ENCODE data around the gene BTBD6.
A peak's percentile ranks its signal among the peaks of the same experiment; 100 is the strongest.

The BTBD6 gene

DNA sequence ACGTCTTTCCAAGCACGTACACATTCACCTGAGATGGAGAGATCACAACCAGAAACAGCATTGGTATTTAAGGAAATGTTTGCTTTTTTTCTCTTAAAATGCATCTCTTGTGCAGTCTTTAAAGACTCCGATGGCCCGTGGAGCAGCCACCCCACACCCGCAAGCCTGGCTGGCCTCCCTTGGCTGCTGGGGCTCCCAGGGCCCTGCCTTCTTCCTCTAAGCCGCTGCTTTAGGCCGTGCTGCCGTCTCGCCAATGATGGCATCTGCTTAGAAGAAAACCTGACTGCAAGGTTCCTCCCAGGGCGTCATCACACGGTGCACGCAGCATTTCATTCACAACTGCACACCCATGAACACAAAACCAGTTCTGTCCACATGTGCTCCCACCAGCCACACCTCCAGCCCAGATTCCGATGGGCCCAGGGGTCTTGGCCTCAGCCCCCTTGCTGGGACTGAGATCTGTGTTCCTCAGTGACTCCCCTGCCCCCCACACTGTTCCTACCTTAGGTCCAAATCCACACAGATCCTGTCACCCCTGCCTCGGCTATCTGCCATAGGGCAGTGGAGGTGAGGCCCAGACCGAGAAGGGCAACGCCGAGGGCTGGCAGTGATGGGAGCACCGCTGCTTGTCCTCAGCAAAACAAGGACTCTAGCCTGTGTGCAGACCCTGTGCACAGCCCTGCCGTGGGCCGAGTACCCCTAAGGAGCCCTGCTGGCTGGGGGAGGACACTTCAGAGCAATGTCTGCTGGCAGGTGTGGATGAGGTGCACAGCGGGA lies 4.4 kb downstream of the BTBD6 start:
- DNase-seq (ENCODE audit: low spot score): no peak
- TF ChIP-seq, protein P1, sequence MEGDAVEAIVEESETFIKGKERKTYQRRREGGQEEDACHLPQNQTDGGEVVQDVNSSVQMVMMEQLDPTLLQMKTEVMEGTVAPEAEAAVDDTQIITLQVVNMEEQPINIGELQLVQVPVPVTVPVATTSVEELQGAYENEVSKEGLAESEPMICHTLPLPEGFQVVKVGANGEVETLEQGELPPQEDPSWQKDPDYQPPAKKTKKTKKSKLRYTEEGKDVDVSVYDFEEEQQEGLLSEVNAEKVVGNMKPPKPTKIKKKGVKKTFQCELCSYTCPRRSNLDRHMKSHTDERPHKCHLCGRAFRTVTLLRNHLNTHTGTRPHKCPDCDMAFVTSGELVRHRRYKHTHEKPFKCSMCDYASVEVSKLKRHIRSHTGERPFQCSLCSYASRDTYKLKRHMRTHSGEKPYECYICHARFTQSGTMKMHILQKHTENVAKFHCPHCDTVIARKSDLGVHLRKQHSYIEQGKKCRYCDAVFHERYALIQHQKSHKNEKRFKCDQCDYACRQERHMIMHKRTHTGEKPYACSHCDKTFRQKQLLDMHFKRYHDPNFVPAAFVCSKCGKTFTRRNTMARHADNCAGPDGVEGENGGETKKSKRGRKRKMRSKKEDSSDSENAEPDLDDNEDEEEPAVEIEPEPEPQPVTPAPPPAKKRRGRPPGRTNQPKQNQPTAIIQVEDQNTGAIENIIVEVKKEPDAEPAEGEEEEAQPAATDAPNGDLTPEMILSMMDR (IDR thresholded peaks at IDR 0.05; ENCODE audit: borderline replicate concordance, control extremely low read depth, extremely low read depth, insufficient read depth, missing control alignments): no peak
- in situ Hi-C loops (cut with MboI; ENCODE audit: low sequenced_read_pairs, unreplicated experiment): no loop called here

DNA sequence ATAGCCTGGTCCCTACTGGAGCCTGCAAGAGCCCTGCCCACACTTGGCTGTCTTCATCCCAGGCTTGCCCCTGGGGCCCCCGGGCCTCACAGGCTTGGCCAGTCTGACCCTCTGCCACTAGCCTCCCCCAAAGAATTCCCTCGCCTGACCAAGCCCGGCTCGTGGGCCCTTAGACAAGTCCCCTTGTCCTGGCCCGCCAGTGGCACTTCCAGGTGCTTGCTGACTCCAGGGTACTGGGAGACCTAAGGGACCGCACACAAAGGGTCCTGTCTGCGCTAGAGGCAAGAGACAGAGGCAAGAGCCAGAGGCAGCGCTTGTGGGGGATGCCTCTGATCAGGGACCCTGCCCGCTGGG lies 5.0 kb downstream of the BTBD6 start:
- in situ Hi-C loops (cut with MboI; ENCODE audit: low sequenced_read_pairs, unreplicated experiment): no loop called here
- DNase-seq (ENCODE audit: low spot score): no peak
- TF ChIP-seq, protein P1 (IDR thresholded peaks at IDR 0.05; ENCODE audit: borderline replicate concordance, control extremely low read depth, extremely low read depth, insufficient read depth, missing control alignments): no peak

DNA sequence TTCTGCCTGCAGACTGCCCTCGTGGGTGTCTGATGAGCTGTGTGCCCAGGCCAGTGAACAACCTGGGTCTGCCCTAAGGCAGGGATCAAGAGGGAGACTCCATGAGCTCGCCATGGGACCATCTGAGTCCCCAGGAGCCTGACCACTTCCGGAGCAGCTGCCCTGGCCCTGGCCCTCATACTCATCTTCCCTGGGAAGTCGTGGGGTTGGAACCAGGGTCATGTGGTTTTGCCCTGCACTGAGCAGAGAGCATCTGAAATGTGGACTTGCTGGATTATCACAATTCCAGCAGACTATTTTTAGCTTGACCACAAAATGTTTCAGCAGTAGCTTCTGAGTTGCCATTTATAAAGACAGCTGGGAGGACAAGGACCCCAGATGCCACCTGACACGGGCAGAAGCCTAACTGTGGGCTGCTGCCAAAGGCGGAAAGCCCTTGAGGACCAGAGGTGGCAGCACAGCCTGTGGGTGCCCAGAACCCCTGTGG lies 6.7 kb downstream of the BTBD6 start:
- TF ChIP-seq, protein P1 (IDR thresholded peaks at IDR 0.05; ENCODE audit: borderline replicate concordance, control extremely low read depth, extremely low read depth, insufficient read depth, missing control alignments): no peak
- in situ Hi-C loops (cut with MboI; ENCODE audit: low sequenced_read_pairs, unreplicated experiment): no loop called here
- DNase-seq (ENCODE audit: low spot score): peak; percentile 26

DNA sequence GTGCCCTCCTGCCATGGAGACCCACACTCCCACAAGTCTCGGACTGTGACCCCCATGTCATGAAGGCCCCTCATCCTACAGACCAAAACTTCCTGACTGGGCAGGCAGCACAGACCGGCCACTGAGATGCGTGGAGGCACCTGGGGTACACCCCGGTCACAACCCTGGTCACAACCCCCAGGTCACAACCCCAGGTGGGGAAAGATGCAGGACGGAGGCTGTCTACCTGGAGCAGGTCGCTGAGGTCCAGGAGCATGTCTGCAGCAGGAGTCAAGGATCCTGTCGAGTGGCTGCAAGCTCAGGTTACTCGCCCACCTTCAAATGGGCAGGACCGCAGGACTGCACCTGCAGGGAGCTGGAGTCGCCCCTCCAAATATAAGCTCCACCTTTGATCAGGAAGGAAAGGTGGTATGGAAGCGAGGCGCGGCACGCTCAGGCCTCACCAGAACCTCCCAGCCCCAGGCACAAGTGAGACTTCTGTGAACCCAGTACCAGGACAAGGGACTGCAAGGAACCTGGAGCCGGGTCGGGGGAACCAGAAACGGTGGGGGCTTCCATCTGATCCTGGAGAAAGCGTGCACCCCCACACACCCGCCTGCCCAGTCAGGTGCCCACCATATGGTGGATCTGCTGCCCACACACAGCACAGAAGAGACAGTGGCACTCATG lies 8.1 kb downstream of the BTBD6 start:
- DNase-seq (ENCODE audit: low spot score): no peak
- in situ Hi-C loops (cut with MboI; ENCODE audit: low sequenced_read_pairs, unreplicated experiment): no loop called here
- TF ChIP-seq, protein P1 (IDR thresholded peaks at IDR 0.05; ENCODE audit: borderline replicate concordance, control extremely low read depth, extremely low read depth, insufficient read depth, missing control alignments): no peak

DNA sequence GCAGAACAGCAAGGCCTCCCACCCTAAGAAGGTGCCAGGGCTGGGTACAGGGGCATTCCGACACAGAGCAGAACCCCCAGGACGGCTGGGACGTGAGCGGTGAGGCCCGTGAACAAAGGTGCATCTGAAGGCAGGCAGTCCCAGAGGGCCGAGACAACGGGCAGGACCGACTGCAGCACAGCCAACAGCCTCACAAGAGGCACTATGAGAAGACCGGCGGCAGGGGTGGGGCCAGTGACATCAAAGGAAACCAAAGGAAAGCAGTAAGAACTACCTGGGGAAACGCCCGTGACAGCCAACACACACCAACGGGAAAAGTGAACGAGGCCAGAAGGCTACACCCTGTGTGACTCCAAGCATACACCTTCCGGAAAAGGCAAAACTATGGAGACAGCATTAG lies 9.1 kb downstream of the BTBD6 start:
- TF ChIP-seq, protein P1 (IDR thresholded peaks at IDR 0.05; ENCODE audit: borderline replicate concordance, control extremely low read depth, extremely low read depth, insufficient read depth, missing control alignments): no peak
- DNase-seq (ENCODE audit: low spot score): no peak
- in situ Hi-C loops (cut with MboI; ENCODE audit: low sequenced_read_pairs, unreplicated experiment): no loop called here

DNA sequence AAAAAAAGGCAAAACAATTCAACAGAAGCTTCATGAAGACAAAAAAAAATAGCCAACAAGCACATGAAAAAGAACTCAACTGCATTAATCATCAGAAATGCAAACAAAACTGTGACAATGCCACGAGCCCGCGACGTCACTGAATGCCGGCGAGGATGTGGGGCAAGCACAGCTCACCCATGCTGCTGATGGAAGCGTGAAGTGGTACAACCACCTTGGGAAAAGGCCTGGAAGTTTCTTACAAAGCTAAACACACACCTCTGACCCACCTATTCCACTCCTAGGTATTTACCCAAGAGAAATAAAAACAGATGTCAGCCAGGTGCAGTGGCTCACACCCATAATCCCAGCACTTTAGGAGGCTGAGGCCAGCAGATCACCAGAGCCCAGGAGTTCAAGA lies 10.5 kb downstream of the BTBD6 start:
- in situ Hi-C loops (cut with MboI; ENCODE audit: low sequenced_read_pairs, unreplicated experiment): no loop called here

More for the DNA sequence above, 10.5 kb downstream of the BTBD6 start:
- TF ChIP-seq, protein P1 (IDR thresholded peaks at IDR 0.05; ENCODE audit: borderline replicate concordance, control extremely low read depth, extremely low read depth, insufficient read depth, missing control alignments): no peak
- no peak for DNase-seq (ENCODE audit: low spot score)
